HuH-7.5 (cell line): ENCODE measurements around the gene ATAD3A.
A peak's percentile ranks its signal among the peaks of the same experiment; 100 is the strongest.

Experiments used
- DNase-seq: peaks from one replicate; pipeline ENCODE4 v3.0.0; 2011; ENCODE audit warnings: low spot score

The ATAD3A gene

DNA sequence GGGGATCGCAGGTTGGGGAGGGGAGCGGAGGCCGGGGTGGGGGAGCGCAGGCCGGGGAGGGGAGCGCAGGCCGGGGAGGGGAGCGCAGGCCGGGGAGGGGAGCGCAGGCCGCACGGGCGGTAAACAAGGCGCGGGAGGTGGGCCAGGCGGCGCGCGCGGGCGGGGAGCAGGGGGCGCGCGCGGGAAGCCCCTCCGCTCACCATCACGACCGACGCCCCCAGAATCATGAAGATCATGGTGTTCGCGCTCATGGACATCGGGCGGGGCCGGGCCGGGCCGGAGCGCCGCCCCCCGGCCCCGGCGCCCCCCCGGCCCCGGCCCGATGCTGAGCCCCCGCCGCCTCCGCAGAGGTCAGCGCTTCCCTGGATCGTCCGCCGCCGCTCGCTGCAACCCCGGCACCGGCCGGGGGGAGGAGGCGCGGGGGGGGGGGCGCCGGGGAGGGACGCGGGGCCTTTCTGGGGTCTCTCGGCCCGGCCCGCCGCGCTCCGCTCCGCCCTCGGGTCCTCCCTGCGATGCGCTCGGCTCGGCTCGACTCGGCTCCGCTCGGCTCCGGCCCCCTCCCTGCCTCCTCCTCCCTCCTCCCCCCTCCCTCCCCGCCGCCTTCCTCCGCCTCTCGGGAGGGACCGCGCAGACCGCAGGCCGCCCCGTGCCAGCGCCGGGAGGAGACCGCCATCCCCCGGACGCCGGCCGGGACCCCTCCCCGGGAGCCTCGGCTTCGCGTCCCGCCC lies 28.3 kb downstream of the ATAD3A start, which contains the start of gene TMEM240:
TSS of gene TMEM240 (minus strand) at position 535 of the 728 bp plus-strand sequence. CDS start at position 257, 278 bp downstream.
- no peak for DNase-seq

DNA sequence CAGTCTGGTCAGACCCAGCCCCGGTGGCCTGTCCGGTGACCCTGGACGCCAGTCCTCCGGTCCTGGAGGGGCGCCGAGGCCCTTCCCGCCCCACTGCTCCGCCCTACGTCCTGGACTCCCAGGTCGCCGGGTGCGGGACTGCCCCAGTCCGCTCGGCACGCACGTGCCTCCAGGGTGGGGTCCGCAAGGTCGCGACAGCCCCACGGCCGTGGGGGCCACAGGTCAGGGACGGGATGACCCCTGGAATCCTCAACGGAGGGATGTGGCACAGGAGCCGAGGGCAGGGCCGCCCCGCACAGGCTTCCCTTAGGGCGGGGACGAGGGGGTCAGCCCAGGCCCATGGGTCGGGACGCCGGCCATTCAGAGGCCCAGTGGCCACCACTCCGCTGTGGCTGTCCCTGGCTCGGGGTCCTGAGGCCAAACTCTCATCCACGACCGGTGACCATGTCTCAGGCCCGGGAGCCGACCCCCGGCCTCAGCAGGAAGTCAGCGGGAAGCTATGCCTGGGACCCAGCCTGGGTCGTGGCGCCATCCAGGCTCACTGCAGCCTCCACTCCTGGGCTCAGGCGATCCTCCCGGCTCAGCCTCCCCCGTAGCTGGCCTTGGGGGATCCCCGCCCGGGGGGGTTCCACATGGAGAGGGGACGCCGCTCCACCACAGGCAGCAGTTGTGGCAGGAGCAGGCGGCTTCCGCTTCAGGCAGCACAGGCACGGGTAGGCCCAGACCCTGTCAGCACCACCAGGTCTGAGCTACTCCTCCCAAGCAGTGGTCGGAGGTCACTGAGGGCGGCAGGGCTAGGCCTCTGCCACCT lies 29.1 kb downstream of the ATAD3A start:
- DNase-seq: no peak

DNA sequence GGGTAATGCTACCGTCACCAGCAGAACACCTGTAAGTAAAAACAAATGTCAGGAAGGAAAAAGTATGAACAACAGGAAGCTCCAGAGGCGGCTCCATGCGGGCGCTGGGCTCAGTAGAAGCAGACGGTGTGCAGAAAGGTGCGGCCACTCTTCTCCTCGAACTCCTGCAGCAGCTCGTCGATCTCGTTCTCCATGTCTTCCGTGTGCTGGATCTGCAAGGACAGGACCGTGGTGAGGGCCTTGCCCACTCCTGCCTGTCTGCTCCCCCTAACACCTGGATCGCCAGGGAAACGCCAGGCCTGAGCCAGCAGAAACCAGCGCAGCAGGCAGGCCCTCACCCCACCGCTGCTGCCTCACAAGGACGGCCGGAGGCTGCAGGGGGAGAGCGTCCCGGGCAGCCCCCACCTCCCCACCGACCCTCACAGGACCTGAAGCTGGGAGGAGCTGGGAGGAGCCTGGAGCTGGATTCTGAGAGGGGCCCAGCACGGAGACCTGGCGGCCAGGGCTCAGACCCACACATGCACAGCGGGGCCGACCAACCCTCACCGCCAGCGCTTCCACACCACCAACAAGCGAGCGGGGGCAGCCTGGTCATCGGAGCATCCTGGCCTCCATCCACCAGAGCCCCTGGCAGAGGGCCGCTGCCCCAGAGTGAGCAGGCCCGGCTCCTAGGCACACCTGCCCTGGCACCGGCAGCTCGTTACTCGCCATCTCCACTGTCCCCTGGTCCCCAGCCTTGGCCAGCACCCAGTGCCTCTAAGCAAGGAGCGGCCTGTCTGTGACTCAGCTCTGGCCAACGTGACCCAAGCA lies 30.2 kb downstream of the ATAD3A start:
- no peak for DNase-seq

DNA sequence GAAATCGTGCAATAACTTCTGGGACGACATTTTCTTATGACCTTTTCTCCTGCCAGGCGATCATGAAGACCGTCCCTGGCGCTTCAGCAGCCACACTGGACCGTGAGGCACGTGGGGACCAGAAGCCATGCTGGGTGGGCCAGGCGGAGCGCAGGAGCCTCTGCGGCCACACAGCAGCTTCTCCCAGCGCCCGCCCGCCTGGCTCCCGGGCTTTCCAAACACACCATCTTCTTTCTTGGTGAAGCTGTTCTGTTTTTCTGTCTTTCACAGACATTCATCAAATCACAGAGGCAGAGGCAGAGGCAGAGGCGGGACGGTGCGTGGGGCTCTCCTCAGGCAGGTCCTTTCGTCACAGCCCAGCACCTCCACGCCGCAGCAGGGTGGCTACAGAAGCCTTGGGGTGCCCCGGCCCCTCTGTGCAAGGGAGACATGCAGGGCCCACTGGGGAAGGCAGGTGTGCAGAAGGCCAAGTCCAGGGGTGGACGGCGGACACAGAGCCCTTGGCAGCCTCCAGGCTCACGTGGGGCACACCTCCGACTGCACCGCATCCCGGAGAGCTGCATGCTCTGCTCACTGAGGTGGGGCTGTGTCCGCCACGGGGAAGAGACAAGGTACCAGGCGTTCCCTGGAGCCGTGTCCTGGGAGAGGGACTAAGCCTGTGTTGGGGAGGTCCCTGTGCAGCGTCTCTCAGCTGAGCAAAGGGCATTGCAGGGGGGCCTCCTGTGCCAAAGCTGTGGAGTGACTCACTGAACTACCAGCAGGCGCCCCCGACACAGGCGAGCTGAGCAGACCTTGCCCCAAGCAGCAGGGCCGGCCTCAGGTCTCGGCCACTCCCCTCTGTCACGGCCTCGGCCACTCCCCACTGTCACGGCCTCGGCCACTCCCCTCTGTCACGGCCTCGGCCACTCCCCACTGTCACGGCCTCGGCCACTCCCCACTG lies 31.1 kb downstream of the ATAD3A start:
- no peak for DNase-seq

DNA sequence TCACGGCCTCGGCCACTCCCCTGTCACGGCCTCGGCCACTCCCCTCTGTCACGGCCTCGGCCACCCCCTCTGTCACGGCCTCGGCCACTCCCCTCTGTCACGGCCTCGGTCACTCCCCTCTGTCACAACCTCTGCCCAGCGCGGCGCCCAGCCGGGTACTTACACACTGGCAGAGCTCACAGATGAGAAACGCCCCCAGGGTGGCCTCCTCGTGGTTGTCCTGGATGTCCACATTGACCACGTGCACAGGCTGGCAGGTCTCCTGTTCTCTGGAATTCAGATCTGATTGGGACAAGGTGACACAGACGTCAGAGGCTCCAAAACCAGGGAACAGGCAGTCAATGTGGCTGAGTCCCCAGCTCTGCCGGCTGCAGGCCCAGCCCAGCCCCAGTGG lies 31.7 kb downstream of the ATAD3A start:
- DNase-seq: no peak

DNA sequence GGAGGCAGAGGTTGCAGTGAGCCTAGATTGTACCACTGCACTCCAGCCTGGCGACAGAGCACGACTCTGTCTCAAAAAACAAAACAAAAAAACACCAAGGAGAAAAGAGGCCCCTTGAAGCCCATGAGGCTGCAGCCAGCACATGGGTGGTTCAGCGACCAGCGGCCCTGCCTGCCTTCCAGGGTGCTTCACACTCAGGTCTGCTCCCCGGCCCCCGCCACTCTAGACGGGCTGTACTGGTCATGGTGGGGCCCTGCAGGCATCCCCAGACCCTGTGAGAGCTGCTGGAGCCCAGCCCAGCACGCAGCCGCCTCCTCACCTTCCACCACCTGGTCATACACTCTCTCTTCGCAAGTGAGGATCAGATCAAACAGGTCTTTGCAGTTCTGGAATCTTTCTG lies 32.6 kb downstream of the ATAD3A start:
- no peak for DNase-seq

DNA sequence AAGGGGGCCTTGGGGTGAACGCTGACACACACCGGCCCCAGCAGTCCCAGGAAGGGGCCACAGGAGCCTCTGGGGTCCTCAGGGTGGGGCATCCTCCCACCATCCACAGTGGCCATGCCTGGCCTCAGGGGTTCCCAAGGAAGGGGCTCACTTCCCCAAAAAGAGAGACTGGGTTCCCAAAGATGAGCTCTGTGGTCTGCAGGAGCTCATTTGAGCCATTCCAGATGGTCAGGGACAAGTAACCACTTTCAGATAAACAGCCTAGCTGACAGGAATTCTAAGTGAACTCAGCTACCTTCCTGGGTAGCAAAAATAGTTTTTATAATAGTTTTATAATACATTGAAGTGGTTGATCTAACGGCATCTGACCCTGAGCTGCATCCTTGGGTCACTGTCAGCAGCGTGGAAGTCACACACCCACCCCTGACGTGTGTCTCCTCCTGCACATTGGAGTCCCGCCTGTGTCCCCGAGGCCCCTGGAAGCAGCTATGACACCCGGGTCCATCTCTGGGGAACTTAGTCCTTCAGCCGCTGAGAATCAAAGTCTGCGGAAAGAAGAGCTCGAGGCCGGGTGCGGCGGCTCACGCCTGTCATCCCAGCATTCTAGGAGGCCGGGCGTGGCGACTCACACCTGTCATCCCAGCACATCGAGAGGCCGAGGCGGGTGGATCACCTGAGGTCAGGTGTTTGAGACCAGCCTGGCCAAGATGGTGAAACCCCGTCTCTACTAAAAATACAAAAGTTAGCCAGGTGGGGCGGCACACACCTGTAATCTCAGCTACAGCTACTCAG lies 34.2 kb downstream of the ATAD3A start:
- DNase-seq: no peak

DNA sequence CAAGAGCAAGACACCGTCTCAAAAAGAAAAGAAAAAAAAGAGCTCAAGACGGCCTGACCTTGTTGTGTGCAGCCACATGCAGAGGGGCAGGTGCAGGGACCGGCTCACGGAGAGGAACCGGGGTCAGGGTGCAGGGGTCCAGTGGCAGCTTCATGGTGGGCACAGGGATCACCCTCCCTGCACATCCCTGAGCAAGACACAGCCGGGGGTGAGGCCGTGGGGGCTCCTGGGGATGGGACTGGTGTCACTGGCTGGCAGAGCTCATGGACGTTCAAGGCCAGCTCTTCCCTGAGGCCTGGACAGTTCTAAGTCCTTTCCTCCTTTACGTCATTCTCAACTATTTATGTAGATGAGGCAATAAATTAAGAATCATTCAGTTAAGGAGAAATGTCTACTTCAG lies 35.0 kb downstream of the ATAD3A start:
- no peak for DNase-seq

DNA sequence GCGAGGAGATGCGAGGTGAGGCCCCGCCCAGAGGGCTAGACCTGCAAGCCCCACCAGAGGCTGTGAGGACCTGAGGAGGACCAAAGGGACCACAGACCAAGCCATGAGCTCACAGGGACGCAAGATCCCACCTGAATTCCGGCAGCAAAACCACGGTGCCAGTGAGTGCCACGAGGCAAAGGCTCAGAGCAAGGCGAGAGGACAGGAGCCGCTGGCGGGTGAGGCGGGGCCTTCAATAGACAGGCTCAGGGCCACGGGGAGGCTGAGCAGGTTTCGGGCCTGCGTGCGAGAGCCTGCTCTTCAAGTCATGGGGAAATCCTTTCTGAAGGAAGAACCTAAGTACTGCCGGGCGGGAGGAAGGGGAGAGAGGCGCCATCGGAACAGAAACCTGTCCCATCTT lies 35.5 kb downstream of the ATAD3A start:
- no peak for DNase-seq

DNA sequence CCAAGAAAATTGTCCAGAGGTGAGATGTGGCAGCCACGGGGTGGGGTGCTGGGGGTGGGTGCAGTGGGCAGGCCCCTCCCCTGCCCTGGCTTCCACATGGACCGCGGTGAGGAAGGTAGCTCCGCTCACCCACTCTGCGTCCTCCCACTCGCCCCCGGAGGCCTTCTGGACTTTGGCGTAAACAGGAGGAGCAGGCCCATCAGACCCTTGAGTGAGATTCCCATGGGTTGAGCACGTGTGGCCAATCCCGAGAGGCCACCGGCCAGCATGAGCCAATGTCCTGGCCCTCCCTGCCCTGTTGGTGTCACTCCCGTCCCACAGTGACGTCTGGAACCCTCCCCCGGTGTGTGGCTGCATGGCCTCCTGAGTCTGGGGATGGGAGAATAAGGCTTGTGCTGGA lies 36.6 kb downstream of the ATAD3A start:
- no peak for DNase-seq

DNA sequence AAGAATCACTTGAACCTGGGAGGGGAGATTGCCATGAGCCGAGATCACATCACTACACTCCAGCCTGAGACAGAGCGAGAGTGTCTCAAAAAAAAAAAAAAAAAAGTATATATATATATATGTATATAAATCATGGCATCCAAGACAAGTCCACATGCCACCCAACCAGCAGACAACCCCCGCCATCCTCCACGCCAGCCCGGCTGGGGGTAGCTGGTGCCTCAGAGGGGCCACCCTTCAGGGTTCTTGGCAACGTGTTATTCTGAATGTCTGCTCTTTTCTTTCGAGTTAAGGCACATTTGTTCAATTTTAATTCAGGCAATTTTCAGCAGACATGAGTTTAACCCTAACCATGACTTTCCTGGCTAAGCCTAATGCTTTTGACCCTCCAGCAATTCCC lies 38.1 kb downstream of the ATAD3A start:
- no peak for DNase-seq

DNA sequence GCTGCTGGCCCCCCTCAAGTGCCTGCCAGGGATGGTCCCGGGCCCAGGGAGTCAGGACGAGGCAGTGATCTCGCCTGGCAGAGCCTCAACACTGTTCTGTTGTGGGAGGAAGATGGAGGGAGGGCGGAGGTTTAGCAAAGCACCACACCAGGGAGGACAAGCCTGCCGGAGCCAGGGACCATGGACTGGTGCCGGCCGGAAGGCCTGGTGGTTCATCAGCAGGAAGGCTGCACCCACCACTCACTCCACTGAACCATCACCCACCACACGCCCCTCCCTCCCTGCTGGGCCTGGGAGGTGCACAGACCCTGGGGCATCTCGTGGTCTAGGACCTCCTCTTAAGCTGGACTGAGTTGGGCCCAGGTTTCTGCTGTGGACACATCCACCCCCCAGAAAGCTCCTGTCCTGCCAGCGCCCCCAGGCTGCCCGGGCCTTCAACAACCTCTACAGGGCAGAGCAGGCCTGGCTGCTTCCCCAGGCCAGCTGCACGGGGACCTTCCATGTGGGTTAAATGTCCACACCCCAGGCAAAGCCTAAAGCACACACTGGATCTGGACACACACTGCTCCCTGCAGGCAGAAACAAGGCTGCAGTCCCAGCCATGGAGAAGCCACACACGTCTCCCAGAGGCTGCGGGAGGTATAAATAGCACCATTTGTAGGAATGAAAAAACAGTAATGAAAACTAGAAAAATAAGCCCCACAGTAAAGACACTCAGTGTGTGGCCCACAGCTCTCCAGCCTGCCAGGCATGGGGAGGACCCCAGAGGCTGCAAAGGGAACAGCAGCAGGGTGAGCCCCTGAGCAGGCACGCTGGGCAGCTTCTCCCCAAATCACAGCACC lies 38.9 kb downstream of the ATAD3A start:
- DNase-seq: no peak

DNA sequence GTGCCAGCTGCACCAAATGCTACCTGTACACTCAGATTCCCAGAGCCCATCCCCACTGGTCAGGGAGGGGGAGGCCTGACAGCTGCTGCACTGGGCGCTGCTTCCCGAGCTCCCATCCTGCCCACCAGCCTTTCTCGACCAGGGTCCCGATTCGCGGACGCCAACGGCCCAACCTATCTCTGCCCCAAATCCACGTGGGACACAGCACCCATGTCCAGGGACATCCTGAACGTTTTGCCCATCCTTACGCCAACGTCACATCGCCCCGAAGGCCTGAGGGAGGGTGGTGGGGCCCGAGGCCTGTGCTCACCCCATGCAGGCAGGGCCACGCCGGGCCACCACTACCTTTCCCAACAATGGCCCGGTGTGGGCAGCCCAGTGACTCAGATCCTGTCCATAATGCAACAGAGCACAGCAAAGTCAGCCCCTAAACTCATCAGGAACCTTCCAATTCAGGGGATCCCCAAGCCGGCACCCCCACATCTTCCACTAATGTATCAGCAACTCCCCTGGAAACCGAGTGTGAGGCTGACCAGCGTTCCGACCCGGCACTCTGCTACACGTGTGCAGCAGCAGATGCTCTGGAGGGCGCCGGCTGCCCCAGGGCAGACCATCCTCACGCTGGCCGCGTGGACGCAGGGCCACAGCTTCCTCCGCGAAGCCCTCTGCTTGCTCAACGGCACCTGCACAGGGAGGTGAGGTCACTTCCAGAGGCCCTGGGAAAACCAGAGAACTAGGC lies 39.7 kb downstream of the ATAD3A start:
- no peak for DNase-seq

DNA sequence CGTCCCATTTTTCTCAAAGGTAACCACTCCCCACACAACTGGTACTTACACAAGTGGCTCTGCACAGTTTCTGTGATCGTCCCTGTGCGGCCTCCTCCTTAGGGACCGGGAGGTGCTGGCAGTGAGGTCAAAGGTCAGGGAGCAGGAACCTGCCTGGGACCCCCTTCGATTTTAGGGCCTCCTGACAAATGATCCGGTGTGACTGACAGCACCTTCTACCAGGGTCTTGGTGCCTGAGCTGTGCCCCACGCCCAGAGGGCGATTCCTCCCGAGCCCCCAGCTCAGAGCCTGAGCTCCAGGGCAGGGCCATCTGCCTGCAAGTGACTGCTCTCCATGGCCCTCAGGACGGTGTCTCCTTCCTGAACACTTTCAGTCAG lies 40.3 kb downstream of the ATAD3A start:
- no peak for DNase-seq

DNA sequence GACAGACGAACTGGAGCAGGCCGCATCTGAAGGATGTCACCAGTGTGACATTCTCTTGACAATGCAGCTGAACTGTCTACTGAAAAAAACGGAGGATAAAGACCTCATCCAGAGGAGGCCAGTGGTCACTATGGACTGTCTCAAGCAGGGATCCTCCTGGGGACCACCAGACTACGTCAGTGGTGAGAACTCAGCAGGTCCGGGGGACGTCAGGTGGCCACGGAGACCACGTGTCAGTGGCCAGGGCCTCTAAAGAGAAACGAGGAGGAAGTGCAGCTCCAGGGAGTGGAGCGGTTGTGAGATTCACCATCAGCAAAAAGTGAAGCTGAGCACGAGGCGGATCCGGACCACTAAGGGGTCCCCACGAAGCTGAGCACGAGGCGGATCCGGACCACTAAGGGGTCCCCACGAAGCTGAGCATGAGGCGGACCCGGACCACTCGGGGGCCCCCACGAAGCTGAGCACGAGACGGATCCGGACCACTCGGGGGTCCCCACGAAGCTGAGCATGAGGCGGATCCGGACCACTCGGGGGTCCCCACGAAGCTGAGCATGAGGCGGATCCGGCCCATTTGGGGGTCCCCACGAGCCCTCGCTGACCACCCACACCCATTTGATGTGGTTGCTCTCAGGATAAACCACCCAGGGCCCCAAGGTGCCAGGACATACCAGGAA lies 42.0 kb downstream of the ATAD3A start:
- DNase-seq: no peak

DNA sequence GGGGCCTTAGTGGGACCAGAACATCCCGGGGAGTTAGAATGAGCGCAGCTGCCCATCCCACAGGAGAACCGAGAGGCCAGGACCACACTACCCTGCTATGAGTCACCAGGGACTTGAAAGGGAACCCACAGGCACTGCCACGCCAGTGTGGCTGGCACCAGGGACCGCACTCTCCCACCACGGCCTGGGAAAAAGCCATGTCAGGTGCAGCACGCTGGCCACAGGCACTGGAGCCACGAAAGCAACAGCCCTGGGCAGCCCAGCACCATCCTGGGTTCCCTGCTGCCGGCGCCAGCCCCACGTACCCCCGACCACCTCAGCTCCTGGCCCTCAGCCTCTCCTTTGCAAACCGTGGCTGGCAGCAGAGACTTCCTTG lies 42.6 kb downstream of the ATAD3A start:
- DNase-seq: no peak

DNA sequence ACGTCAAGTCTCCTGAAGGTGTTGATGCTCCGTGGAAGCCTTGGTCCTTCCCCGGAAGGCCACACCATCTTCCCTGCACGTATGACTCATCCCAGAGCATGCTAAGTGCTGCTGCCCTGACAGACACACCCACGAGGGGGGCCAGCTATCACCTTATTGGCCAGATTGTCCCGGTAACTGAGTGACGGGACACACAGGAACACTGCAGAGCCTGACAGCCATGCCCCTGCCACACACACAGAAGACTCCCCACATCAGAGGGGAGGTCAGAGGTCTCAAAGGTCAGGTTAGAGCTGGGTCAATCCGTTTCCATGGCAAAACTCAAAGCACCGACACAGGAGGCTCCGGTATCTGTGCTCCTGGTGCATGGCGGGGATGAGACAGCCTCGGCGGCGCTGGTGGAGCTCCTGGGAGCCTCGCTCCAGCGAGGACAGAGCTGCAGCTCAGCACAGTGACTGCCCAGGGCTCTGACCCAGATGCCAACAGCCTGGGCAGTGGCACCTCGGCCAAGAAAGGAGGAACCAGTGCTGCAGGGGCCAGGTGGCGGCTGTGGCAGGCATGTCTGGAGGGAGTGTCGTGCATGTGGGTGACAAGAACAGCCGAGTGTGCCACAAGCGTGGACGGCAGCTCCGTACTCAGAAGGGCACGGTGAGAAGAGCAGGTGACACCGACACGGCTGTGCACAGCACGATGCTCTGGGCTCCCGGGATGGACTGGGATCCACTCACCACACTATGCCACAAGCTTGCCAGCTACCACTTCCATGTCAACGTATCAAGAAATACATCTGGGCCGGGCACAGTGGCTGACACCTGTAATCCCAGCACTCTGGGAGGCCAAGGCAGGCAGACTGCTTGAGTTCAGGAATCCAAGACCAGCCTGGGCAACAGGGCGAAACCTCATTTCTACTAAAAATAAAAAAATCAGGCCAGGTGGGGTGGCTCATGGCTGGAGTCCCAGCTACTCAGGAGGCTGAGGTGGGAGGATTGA lies 43.3 kb downstream of the ATAD3A start:
- DNase-seq: peak; percentile 13
